Hair follicular keratinocyte (primary cell): Measurements from ENCODE around the gene USP11. TPM values are rescaled to one million over a fixed set of nuclear protein-coding genes. Genes with fewer than 3 reads are reported as not detected.

Source experiments
- total RNA-seq: library from RNA; depleted of rRNA; stranded (reverse); fragments of >200 nt; gene quantifications from 2 replicates; pipeline ENCODE4 v1.2.3, GENCODE V29; 2015

USP11 gene
- 10.6 and 15.3 TPM in 2 replicates for total RNA-seq

GRCh38 chrX:47232803-47233332 lies at the start of gene USP11:
USP11 (plus strand) TSS chrX:47233009; CDS start chrX:47233044, 35 bp downstream.

GRCh38 chrX:47193475-47194193 lies 39.2 kb upstream of the USP11 start, which contains the start of gene UBA1:
UBA1 (plus strand) TSS chrX:47193829; CDS start chrX:47198803, 4,974 bp downstream.

GRCh38 chrX:47218280-47218919 lies 14.4 kb upstream of the USP11 start, which contains the start of gene CDK16:
CDK16 (plus strand) TSS chrX:47218681; CDS start chrX:47223558, 4,877 bp downstream.

Other genes with a start within 250 kb of the USP11 start
- gene RGN, start 154.6 kb upstream of the USP11 start, total RNA-seq: 0.31 TPM in 1 of 2 replicates, not detected in the other
- 71.9 and 75.3 TPM in 2 replicates for gene NDUFB11, start 88.3 kb upstream of the USP11 start, total RNA-seq
- gene RBM10, start 87.8 kb upstream of the USP11 start, total RNA-seq: 37.2 and 45.5 TPM in 2 replicates
- 154 and 170 TPM in 2 replicates for gene UBA1, start 39.2 kb upstream of the USP11 start, total RNA-seq
- 102 and 119 TPM in 2 replicates for gene CDK16, start 14.3 kb upstream of the USP11 start, total RNA-seq
- gene ZNF157, start 137.6 kb downstream of the USP11 start, total RNA-seq: 0.19 TPM in 1 of 2 replicates, not detected in the other